ENCODE measurements around the gene PRODH2. TPM values are rescaled to one million over a fixed set of nuclear protein-coding genes. Genes with fewer than 3 reads are reported as not detected.

Gene PRODH2, protein sequence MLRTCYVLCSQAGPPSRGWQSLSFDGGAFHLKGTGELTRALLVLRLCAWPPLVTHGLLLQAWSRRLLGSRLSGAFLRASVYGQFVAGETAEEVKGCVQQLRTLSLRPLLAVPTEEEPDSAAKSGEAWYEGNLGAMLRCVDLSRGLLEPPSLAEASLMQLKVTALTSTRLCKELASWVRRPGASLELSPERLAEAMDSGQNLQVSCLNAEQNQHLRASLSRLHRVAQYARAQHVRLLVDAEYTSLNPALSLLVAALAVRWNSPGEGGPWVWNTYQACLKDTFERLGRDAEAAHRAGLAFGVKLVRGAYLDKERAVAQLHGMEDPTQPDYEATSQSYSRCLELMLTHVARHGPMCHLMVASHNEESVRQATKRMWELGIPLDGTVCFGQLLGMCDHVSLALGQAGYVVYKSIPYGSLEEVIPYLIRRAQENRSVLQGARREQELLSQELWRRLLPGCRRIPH
- under 1 TPM in 1 of 2 donors, not detected in 1; 0.10 TPM for total RNA-seq
- under 1 TPM; 0.27 to 0.32 TPM for polyA plus RNA-seq (ENCODE audit: insufficient read length in 2 of 2)
- long read RNA-seq, donor 1 = 0 reads
- long read RNA-seq, donor 2 = 0 reads
- long read RNA-seq, donor 3 = 0 reads
- long read RNA-seq, donor 4 = 0 reads

DNA sequence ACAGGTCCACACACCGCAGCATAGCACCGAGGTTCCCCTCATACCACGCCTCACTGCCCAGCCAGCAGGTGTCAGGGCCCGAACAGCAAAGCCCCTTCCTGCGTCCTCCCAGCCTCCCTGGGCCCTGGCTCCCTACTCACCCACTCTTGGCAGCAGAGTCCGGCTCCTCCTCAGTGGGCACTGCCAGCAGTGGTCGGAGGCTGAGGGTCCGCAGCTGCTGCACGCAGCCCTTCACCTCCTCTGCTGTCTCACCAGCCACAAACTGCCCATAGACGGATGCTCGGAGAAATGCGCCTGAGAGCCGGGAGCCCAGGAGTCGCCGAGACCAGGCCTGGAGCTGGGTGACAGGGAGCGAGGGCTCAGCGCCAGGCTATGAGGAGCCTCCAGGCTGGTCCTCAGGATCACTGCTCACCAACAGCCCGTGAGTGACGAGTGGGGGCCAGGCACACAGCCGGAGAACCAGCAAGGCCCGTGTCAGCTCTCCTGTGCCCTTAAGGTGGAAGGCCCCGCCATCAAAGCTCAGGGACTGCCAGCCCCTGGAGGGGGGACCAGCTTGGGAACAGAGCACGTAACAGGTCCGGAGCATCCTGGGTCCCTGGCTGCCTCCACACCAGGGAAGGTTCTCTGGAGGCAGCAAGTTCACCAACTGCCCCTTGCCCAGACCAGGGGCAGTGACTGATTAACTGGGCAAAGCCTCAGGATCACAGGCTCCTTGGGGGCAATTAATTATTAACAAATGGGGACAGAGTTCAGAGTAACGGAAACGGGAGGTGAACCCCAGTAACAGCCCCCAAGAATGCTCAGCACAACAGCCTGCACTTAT, at the start of gene PRODH2:
PRODH2 (minus strand) TSS at position 626 of the 823 bp plus-strand sequence; CDS start at position 586, 40 bp downstream.
- 72% methylated on average over 24 of the region's 26 CpGs for WGBS (ENCODE audit: insufficient coverage)
- Histone ChIP-seq H3K4me3 (ENCODE audit: low read depth, low read length) (no peak within 1 kb of the TSS), H3K36me3 (ENCODE audit: control insufficient read depth, insufficient read depth, low read length) (no peaks in the 10 kb centered on the region), H3K27ac (ENCODE audit: low read depth, low read length) (no peak within 1 kb of the TSS), H3K9me3 (ENCODE audit: control insufficient read depth, insufficient read depth, low read length) (no peaks in the 10 kb centered on the region), H3K27me3 (ENCODE audit: control insufficient read depth, insufficient read depth, low read length) (no peaks in the 10 kb centered on the region), H3K4me1 (ENCODE audit: control insufficient read depth, insufficient read depth, low read length) (no peaks in the 10 kb centered on the region)
- no peak for DNase-seq (ENCODE audit: low read depth in 4 of 6, low spot score in 6 of 6)

DNA sequence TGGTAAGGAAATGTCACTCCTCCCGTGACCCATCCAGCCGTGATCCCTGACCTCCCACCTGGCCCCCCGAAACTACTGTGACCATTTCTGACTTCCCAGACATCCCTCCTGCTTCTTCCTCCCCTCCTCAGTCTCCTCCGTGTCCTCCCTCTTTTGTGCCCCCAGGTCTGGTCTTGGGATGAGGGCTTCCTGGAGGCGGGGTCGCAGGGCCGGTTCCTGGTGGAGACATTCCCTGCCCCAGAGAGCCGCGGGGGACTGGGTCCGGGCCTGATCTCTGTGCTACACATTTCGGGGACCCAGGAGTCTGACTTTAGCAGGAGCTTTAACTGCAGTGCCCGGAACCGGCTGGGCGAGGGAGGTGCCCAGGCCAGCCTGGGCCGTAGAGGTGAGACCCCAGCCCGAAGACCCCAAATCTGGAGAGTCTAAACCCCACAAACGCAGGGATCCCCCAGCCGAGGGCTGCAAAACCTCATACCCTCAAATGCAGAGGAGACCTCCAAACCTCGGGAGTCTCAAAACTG, 49.1 kb upstream of the PRODH2 start:
- Histone ChIP-seq H3K36me3 (ENCODE audit: control insufficient read depth, insufficient read depth, low read length) (peaks cover 27% of the 10 kb centered on the region), H3K27me3 (ENCODE audit: control insufficient read depth, insufficient read depth, low read length) (peaks cover 23% of the 10 kb centered on the region), H3K4me1 (ENCODE audit: control insufficient read depth, insufficient read depth, low read length) (peaks cover 16% of the 10 kb centered on the region), H3K27ac (ENCODE audit: low read depth, low read length) (no peak overlapping the region), H3K4me3 (ENCODE audit: low read depth, low read length) (peak overlapping the region; percentile 12), H3K9me3 (ENCODE audit: control insufficient read depth, insufficient read depth, low read length) (no peaks in the 10 kb centered on the region)
- WGBS (ENCODE audit: insufficient coverage) = 63% methylated on average over 19 of the region's 19 CpGs
- no peak for DNase-seq (ENCODE audit: low read depth in 4 of 6, low spot score in 6 of 6)

DNA sequence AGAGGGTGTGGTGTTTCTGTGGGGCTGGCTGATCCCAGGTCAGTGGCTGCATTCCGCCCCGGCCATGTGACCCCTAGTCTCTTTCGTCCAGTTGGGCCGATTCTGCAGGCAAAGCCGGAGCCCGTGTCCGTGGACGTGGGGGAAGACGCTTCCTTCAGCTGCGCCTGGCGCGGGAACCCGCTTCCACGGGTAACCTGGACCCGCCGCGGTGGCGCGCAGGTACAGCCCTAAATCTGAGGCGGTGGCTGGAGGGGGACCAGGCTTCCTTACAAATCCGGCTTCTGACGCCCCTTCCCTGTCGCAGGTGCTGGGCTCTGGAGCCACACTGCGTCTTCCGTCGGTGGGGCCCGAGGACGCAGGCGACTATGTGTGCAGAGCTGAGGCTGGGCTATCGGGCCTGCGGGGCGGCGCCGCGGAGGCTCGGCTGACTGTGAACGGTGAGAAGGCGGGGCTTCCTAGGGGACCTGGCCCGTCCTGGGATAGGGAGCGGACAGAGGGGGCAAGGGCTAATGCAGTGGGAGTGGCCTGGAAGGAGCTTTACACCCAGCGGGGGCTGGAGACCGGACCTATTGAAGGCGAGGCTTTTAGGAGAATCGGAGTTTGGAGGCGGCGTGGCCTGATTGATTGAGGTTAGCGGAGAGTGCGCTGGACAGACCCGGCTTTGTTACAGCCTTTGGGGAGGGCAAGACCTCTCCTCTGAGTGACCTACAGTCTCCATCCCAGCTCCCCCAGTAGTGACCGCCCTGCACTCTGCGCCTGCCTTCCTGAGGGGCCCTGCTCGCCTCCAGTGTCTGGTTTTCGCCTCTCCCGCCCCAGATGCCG, 48.4 kb upstream of the PRODH2 start:
- Histone ChIP-seq H3K27ac (ENCODE audit: low read depth, low read length) (peak overlapping the region; percentile 25), H3K9me3 (ENCODE audit: control insufficient read depth, insufficient read depth, low read length) (no peaks in the 10 kb centered on the region), H3K4me1 (ENCODE audit: control insufficient read depth, insufficient read depth, low read length) (peaks cover 23% of the 10 kb centered on the region), H3K27me3 (ENCODE audit: control insufficient read depth, insufficient read depth, low read length) (peaks cover 30% of the 10 kb centered on the region), H3K4me3 (ENCODE audit: low read depth, low read length) (peak overlapping the region; percentile 12), H3K36me3 (ENCODE audit: control insufficient read depth, insufficient read depth, low read length) (peaks cover 27% of the 10 kb centered on the region)
- DNase-seq (ENCODE audit: low read depth in 4 of 6, low spot score in 6 of 6) = peak in 1 of 6 donors; percentile 30
- WGBS (ENCODE audit: insufficient coverage) = 39% methylated on average over 50 of the region's 55 CpGs

DNA sequence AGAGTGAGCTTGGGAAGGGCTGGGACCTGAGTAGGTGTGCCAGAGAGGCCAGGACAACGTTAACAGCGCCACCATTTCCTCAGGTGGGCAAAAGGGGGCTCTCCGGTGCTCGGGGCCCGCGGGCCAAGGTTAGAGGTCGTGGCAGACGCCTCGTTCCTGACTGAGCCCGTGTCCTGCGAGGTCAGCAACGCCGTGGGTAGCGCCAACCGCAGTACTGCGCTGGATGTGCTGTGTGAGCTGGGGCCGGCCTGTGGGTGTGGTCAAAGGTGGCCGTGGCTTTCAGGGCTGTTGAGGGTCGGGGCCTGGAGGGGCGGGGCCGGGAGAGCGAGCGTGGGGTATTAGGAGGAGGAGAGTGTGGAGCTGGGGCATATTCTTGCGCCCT, 47.8 kb upstream of the PRODH2 start:
- Histone ChIP-seq H3K27me3 (ENCODE audit: control insufficient read depth, insufficient read depth, low read length) (peaks cover 33% of the 10 kb centered on the region), H3K4me1 (ENCODE audit: control insufficient read depth, insufficient read depth, low read length) (peaks cover 29% of the 10 kb centered on the region)

DNA sequence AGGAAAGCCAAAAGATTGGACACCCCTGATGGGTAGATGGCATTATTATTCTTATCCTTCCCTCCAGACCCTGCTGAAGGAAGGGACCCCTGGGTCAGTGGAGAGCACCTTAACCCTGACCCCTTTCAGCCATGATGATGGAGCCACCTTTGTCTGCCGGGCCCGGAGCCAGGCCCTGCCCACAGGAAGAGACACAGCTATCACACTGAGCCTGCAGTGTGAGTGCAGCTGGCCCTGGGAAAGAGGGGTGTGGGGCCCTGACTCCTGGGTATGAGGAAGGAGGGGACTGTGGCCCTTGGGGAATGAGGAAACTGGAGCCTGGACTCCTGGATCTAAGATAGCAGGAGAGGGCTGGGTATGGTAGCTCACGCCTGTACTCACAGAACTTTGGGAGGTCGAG, 46.8 kb upstream of the PRODH2 start:
- Histone ChIP-seq H3K9me3 (ENCODE audit: control insufficient read depth, insufficient read depth, low read length) (no peaks in the 10 kb centered on the region), H3K4me3 (ENCODE audit: low read depth, low read length) (no peak overlapping the region), H3K36me3 (ENCODE audit: control insufficient read depth, insufficient read depth, low read length) (peaks cover 27% of the 10 kb centered on the region), H3K27me3 (ENCODE audit: control insufficient read depth, insufficient read depth, low read length) (peaks cover 33% of the 10 kb centered on the region), H3K4me1 (ENCODE audit: control insufficient read depth, insufficient read depth, low read length) (peaks cover 35% of the 10 kb centered on the region), H3K27ac (ENCODE audit: low read depth, low read length) (no peak overlapping the region)
- WGBS (ENCODE audit: insufficient coverage) = 82% methylated on average over 4 of the region's 4 CpGs
- DNase-seq (ENCODE audit: low read depth in 4 of 6, low spot score in 6 of 6) = no peak

More for the DNA sequence above, 47.8 kb upstream of the PRODH2 start:
- 36% methylated on average over 24 of the region's 24 CpGs for WGBS (ENCODE audit: insufficient coverage)
- H3K9me3 ChIP-seq (ENCODE audit: control insufficient read depth, insufficient read depth, low read length) = no peaks in the 10 kb centered on the region
- H3K4me3 ChIP-seq (ENCODE audit: low read depth, low read length) = no peak overlapping the region
- peaks cover 27% of the 10 kb centered on the region for H3K36me3 ChIP-seq (ENCODE audit: control insufficient read depth, insufficient read depth, low read length)
- H3K27ac ChIP-seq (ENCODE audit: low read depth, low read length) = no peak overlapping the region
- no peak for DNase-seq (ENCODE audit: low read depth in 4 of 6, low spot score in 6 of 6)

DNA sequence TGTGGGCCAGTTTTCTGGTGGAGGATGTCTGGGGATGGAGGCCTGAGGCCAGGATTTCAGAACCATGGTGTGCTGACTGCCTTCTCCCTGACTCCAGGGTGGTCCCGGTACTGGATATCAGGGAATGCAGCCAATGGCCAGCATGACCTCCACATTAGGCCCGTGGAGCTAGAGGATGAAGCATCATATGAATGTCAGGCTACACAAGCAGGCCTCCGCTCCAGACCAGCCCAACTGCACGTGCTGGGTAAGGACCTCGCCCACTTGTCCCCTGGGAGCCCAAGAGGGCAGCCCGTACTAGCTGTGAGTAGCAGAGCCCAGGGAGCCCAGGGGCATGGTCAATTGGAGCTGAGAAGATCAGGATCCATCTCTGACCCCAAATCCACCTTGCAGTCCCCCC, 45.7 kb upstream of the PRODH2 start:
- peaks cover 33% of the 10 kb centered on the region for H3K27me3 ChIP-seq (ENCODE audit: control insufficient read depth, insufficient read depth, low read length)
- no peaks in the 10 kb centered on the region for H3K9me3 ChIP-seq (ENCODE audit: control insufficient read depth, insufficient read depth, low read length)
- peaks cover 35% of the 10 kb centered on the region for H3K4me1 ChIP-seq (ENCODE audit: control insufficient read depth, insufficient read depth, low read length)
- peaks cover 27% of the 10 kb centered on the region for H3K36me3 ChIP-seq (ENCODE audit: control insufficient read depth, insufficient read depth, low read length)
- H3K4me3 ChIP-seq (ENCODE audit: low read depth, low read length) = no peak overlapping the region
- H3K27ac ChIP-seq (ENCODE audit: low read depth, low read length) = no peak overlapping the region
- no peak for DNase-seq (ENCODE audit: low read depth in 4 of 6, low spot score in 6 of 6)
- 84% methylated on average over 5 of the region's 6 CpGs for WGBS (ENCODE audit: insufficient coverage)

DNA sequence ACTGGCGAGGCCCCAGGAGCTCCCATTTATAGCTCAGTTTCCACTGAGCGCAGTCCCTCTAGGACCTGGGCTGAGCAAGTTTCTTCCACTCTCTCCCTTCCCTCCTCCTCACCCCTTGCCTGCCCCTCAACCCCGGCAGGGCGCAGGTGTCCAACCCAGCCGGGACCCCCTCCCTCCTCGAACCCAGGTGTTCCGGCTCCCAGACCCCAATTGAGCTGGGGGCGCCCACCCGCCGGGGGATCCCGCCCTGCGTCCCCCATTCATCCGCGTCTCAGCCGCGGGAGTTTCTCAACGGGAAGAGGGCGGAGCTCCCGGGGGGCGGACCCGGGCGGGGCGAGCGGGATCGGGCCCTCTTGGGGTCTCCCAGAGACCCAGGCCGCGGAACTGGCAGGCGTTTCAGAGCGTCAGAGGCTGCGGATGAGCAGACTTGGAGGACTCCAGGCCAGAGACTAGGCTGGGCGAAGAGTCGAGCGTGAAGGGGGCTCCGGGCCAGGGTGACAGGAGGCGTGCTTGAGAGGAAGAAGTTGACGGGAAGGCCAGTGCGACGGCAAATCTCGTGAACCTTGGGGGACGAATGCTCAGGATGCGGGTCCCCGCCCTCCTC, 44.0 kb upstream of the PRODH2 start, which contains the start of gene KIRREL2:
KIRREL2 (plus strand) TSS at position 366 of the 604 bp plus-strand sequence; CDS start at position 575, 209 bp downstream.
- H3K27ac ChIP-seq (ENCODE audit: low read depth, low read length) = no peak within 1 kb of the TSS
- peaks cover 17% of the 10 kb centered on the region for H3K36me3 ChIP-seq (ENCODE audit: control insufficient read depth, insufficient read depth, low read length)
- H3K4me3 ChIP-seq (ENCODE audit: low read depth, low read length) = peak within 1 kb of the TSS; percentile 54
- peaks cover 32% of the 10 kb centered on the region for H3K4me1 ChIP-seq (ENCODE audit: control insufficient read depth, insufficient read depth, low read length)
- H3K27me3 ChIP-seq (ENCODE audit: control insufficient read depth, insufficient read depth, low read length) = peaks cover 30% of the 10 kb centered on the region
- no peaks in the 10 kb centered on the region for H3K9me3 ChIP-seq (ENCODE audit: control insufficient read depth, insufficient read depth, low read length)
- peak in 2 of 6 donors; percentile 74 to 78 for DNase-seq (ENCODE audit: low read depth in 4 of 6, low spot score in 6 of 6)
- WGBS (ENCODE audit: insufficient coverage) = 1% methylated on average over 41 of the region's 42 CpGs

DNA sequence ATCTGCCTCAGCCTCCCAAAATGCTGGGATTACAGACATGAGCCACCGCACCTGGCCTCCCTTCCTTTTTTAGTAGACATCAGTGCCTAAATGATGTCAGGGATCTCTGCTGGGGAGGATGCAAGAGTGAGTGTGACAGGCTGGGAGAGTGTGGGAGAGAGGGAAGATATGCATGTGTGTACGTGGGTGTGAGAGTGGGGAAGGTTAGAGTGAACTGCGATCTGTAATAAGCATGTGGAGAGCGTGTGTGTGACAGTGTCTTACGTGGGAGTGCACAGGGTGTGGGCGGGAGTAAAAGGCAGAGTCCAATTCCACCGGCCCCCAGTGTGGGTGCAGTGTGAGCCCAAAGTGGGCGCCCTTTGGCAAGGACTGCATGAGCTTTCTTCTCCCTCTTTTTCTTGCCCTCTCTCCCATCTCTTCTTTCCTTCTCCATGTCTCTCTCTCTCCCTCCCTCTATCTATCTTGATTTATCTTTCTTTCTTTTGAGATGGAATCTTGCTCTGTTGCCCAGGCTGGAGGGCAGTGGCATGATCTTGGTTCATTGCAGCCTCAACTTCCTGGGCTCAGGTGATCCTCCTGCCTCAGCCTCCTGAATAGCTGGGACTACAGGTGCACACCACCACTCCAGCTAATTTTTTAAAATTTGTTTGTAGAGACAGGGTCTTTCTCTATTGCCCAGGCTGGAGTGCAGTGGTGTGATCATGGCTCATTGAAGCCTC, 40.6 kb upstream of the PRODH2 start:
- Histone ChIP-seq H3K4me3 (ENCODE audit: low read depth, low read length) (no peak overlapping the region), H3K4me1 (ENCODE audit: control insufficient read depth, insufficient read depth, low read length) (peaks cover 26% of the 10 kb centered on the region), H3K36me3 (ENCODE audit: control insufficient read depth, insufficient read depth, low read length) (no peaks in the 10 kb centered on the region), H3K27ac (ENCODE audit: low read depth, low read length) (no peak overlapping the region), H3K9me3 (ENCODE audit: control insufficient read depth, insufficient read depth, low read length) (no peaks in the 10 kb centered on the region), H3K27me3 (ENCODE audit: control insufficient read depth, insufficient read depth, low read length) (peaks cover 13% of the 10 kb centered on the region)
- DNase-seq (ENCODE audit: low read depth in 4 of 6, low spot score in 6 of 6) = no peak
- WGBS (ENCODE audit: insufficient coverage) = 99% methylated on average over 6 of the region's 8 CpGs
